Mesenchymal stem cell (in vitro differentiated cells and primary cell): ENCODE measurements around the gene MBNL2.

Experiments
- DNase-seq: peaks from one replicate; pipeline ENCODE4 v3.0.0-alpha.2; 2013
- H2AFZ ChIP-seq: one replicate; pipeline ENCODE4 v1.6.1; 2013; ENCODE audit warnings: low read depth, mild to moderate bottlenecking, control low read depth, inconsistent platforms, low read length, moderate library complexity
- H2AK5ac ChIP-seq: 2 replicates; pipeline ENCODE4 v1.6.1; 2013; ENCODE audit warnings: low read length, moderate library complexity, mild to moderate bottlenecking, inconsistent platforms; ENCODE audit not compliant: severe bottlenecking
- H2BK120ac ChIP-seq: one replicate; pipeline ENCODE4 v1.6.1; 2013; ENCODE audit warnings: low read depth, mild to moderate bottlenecking, inconsistent platforms, low read length, moderate library complexity
- H2BK12ac ChIP-seq, 2 experiments: one replicate each; pipeline ENCODE4 v1.6.1; 2013; ENCODE audit warnings: inconsistent platforms in 2 of 2, low read length in 2 of 2, mild to moderate bottlenecking in 2 of 2, moderate library complexity in 2 of 2, control low read depth in 1 of 2
- H2BK15ac ChIP-seq: one replicate; pipeline ENCODE4 v1.6.1; 2013; ENCODE audit warnings: mild to moderate bottlenecking, low read depth, inconsistent platforms; ENCODE audit not compliant: poor library complexity, severe bottlenecking
- H2BK5ac ChIP-seq: 2 replicates; pipeline ENCODE4 v1.6.1; 2013; ENCODE audit warnings: low read depth, mild to moderate bottlenecking, low read length, control low read depth, inconsistent platforms; ENCODE audit not compliant: poor library complexity, severe bottlenecking
- H3K14ac ChIP-seq, 2 experiments: one replicate each; pipeline ENCODE4 v1.6.1; 2013; ENCODE audit warnings: inconsistent platforms in 2 of 2, low read length in 2 of 2, control low read depth in 1 of 2, mild to moderate bottlenecking in 1 of 2, moderate library complexity in 1 of 2
- H3K18ac ChIP-seq, 2 experiments: one replicate each; pipeline ENCODE4 v1.6.1; 2013; ENCODE audit warnings: inconsistent platforms in 2 of 2, low read length in 2 of 2, control low read depth in 1 of 2, low read depth in 1 of 2, mild to moderate bottlenecking in 1 of 2
- H3K23ac ChIP-seq, 2 experiments: one replicate each; pipeline ENCODE4 v1.6.1; 2013; ENCODE audit warnings: inconsistent platforms in 2 of 2, low read length in 2 of 2, mild to moderate bottlenecking in 2 of 2, moderate library complexity in 2 of 2, control low read depth in 1 of 2
- H3K27ac ChIP-seq: 2 replicates; pipeline ENCODE4 v1.5.1; 2013; ENCODE audit warnings: mild to moderate bottlenecking, moderate library complexity, low read length, control low read depth, inconsistent platforms; ENCODE audit not compliant: poor library complexity, severe bottlenecking
- H3K27me3 ChIP-seq, 2 experiments: 2 replicates each; pipeline versions ENCODE4 v1.6.1 to v1.7.0; 2013; ENCODE audit warnings: low read length in 2 of 2, mild to moderate bottlenecking in 2 of 2, moderate library complexity in 2 of 2, control low read depth in 1 of 2, inconsistent platforms in 1 of 2; ENCODE audit not compliant: control insufficient read depth in 1 of 2, insufficient read depth in 1 of 2
- H3K36me3 ChIP-seq, 2 experiments: 2 replicates each; pipeline versions ENCODE4 v1.6.1 to v1.7.0; 2013; ENCODE audit warnings: low read length in 2 of 2, control low read depth in 1 of 2, inconsistent platforms in 1 of 2, low read depth in 1 of 2, mild to moderate bottlenecking in 1 of 2; ENCODE audit not compliant: insufficient read depth in 2 of 2, control insufficient read depth in 1 of 2
- H3K4ac ChIP-seq, 2 experiments: one replicate each; pipeline ENCODE4 v1.6.1; 2013; ENCODE audit warnings: inconsistent platforms in 2 of 2, low read length in 2 of 2, mild to moderate bottlenecking in 2 of 2, moderate library complexity in 2 of 2, control low read depth in 1 of 2, low read depth in 1 of 2
- H3K4me1 ChIP-seq: 2 replicates; pipeline ENCODE4 v1.6.1; 2013; ENCODE audit warnings: low read depth, low read length, control low read depth; ENCODE audit not compliant: control insufficient read depth, insufficient read depth
- H3K4me2 ChIP-seq: 2 replicates; pipeline ENCODE4 v1.6.1; 2013; ENCODE audit warnings: low read length, mild to moderate bottlenecking, inconsistent platforms; ENCODE audit not compliant: poor library complexity, severe bottlenecking
- H3K4me3 ChIP-seq, 2 experiments: 2 replicates each; pipeline versions ENCODE4 v1.5.1 to v1.7.0; 2013; ENCODE audit warnings: low read length in 2 of 2, mild to moderate bottlenecking in 2 of 2, control low read depth in 1 of 2, low read depth in 1 of 2; ENCODE audit not compliant: insufficient read depth in 1 of 2
- H3K79me1 ChIP-seq: replicated peaks from 2 replicates; pipeline ENCODE4 v1.6.1; 2013; ENCODE audit warnings: mild to moderate bottlenecking, control low read depth, low read length, inconsistent platforms; ENCODE audit not compliant: poor library complexity, severe bottlenecking
- H3K9ac ChIP-seq: 2 replicates; pipeline ENCODE4 v1.7.0; 2013; ENCODE audit warnings: mild to moderate bottlenecking, low read length, moderate library complexity
- H3K9me3 ChIP-seq: 2 replicates; pipeline ENCODE4 v1.7.0; 2013; ENCODE audit warnings: mild to moderate bottlenecking, low read length; ENCODE audit not compliant: control insufficient read depth
- H4K8ac ChIP-seq: one replicate; pipeline ENCODE4 v1.6.1; 2013; ENCODE audit warnings: inconsistent platforms, mild to moderate bottlenecking, low read length, moderate library complexity
- H4K91ac ChIP-seq: one replicate; pipeline ENCODE4 v1.6.1; 2013; ENCODE audit warnings: mild to moderate bottlenecking, low read length, inconsistent platforms
- WGBS: methylation state at CpG from one replicate; pipeline ENCODE4 v1.1.7; 2013; ENCODE audit warnings: mixed read lengths; 5-methylcytosine and 5-hydroxymethylcytosine counted together

The MBNL2 gene

GRCh38 chr13:97301382-97302095, 79.4 kb downstream of the MBNL2 start:
- peaks cover 12% of the 10 kb centered on the region for H3K4me1 ChIP-seq
- H3K4me2 ChIP-seq: no peak overlapping the region
- peak overlapping the region; percentile 22 for H4K8ac ChIP-seq
- H3K4me3 ChIP-seq: no peak overlapping the region
- no peak overlapping the region for H2BK12ac ChIP-seq
- H2BK15ac ChIP-seq: no peak overlapping the region
- H3K27ac ChIP-seq: no peak overlapping the region
- H3K36me3 ChIP-seq: peaks cover 0 to 4% of the 10 kb centered on the region in 2 experiments
- H3K79me1 ChIP-seq: peaks cover 30% of the 10 kb centered on the region
- H3K4ac ChIP-seq: no peak overlapping the region
- no peak overlapping the region for H3K9ac ChIP-seq
- H3K14ac ChIP-seq: no peak overlapping the region
- peak overlapping the region in 1 of 2 experiments; percentile 20 for H3K23ac ChIP-seq
- no peak overlapping the region for H2BK5ac ChIP-seq
- no peak overlapping the region for H2AK5ac ChIP-seq
- no peak for DNase-seq
- no peaks in the 10 kb centered on the region for H3K27me3 ChIP-seq
- 97% methylated on average over 8 of the region's 8 CpGs for WGBS
- no peak overlapping the region for H2BK120ac ChIP-seq
- no peak overlapping the region for H2AFZ ChIP-seq
- no peak overlapping the region for H3K18ac ChIP-seq
- no peak overlapping the region for H4K91ac ChIP-seq
- no peaks in the 10 kb centered on the region for H3K9me3 ChIP-seq

- H3K4me3 ChIP-seq: no peak overlapping the region
- no peak overlapping the region for H3K4me2 ChIP-seq
- H2BK15ac ChIP-seq: no peak overlapping the region
- H3K9ac ChIP-seq: no peak overlapping the region
- no peak overlapping the region for H3K18ac ChIP-seq
- DNase-seq: no peak
- H3K14ac ChIP-seq: no peak overlapping the region
- no peaks in the 10 kb centered on the region for H3K9me3 ChIP-seq
- no peaks in the 10 kb centered on the region for H3K27me3 ChIP-seq
- peaks cover 0 to 4% of the 10 kb centered on the region in 2 experiments for H3K36me3 ChIP-seq
- no peak overlapping the region for H2BK5ac ChIP-seq
- no peak overlapping the region for H3K27ac ChIP-seq
- H2BK120ac ChIP-seq: no peak overlapping the region
- no peak overlapping the region for H3K4ac ChIP-seq
- H4K91ac ChIP-seq: no peak overlapping the region
- peaks cover 12% of the 10 kb centered on the region for H3K4me1 ChIP-seq
- no peak overlapping the region for H2AK5ac ChIP-seq
- H2AFZ ChIP-seq: no peak overlapping the region
- H4K8ac ChIP-seq: no peak overlapping the region
- peaks cover 24% of the 10 kb centered on the region for H3K79me1 ChIP-seq
- peak overlapping the region in 1 of 2 experiments; percentile 4 for H2BK12ac ChIP-seq
- no peak overlapping the region for H3K23ac ChIP-seq
- WGBS: 100% methylated on average over 1 of the region's 3 CpGs
Observed at GRCh38 chr13:97302611-97303010, 80.5 kb downstream of the MBNL2 start.

GRCh38 chr13:97306106-97306505, 84.0 kb downstream of the MBNL2 start:
- H2BK12ac ChIP-seq: no peak overlapping the region
- H4K91ac ChIP-seq: no peak overlapping the region
- peaks cover 0 to 4% of the 10 kb centered on the region in 2 experiments for H3K36me3 ChIP-seq
- no peak overlapping the region for H2AFZ ChIP-seq
- H3K4me1 ChIP-seq: peaks cover 15% of the 10 kb centered on the region
- 95% methylated on average over 1 of the region's 1 CpG for WGBS
- no peak overlapping the region for H3K4me3 ChIP-seq
- H3K27me3 ChIP-seq: no peaks in the 10 kb centered on the region
- peaks cover 24% of the 10 kb centered on the region for H3K79me1 ChIP-seq
- DNase-seq: no peak
- H4K8ac ChIP-seq: no peak overlapping the region
- no peak overlapping the region for H3K18ac ChIP-seq
- no peak overlapping the region for H2BK5ac ChIP-seq
- H3K4me2 ChIP-seq: no peak overlapping the region
- H2BK120ac ChIP-seq: no peak overlapping the region
- no peak overlapping the region for H3K9ac ChIP-seq
- no peaks in the 10 kb centered on the region for H3K9me3 ChIP-seq
- H2BK15ac ChIP-seq: no peak overlapping the region
- H2AK5ac ChIP-seq: no peak overlapping the region
- no peak overlapping the region for H3K14ac ChIP-seq
- no peak overlapping the region for H3K4ac ChIP-seq
- no peak overlapping the region for H3K27ac ChIP-seq
- H3K23ac ChIP-seq: no peak overlapping the region

- no peak overlapping the region for H3K14ac ChIP-seq
Observed at GRCh38 chr13:97306645-97307044, 84.5 kb downstream of the MBNL2 start.

More at GRCh38 chr13:97306645-97307044, 84.5 kb downstream of the MBNL2 start:
- H2BK15ac ChIP-seq: no peak overlapping the region
- no peak overlapping the region for H3K18ac ChIP-seq
- no peak overlapping the region for H4K8ac ChIP-seq
- no peak overlapping the region for H2AK5ac ChIP-seq
- no peaks in the 10 kb centered on the region for H3K9me3 ChIP-seq
- no peak overlapping the region for H2BK12ac ChIP-seq
- no peak for DNase-seq
- H3K9ac ChIP-seq: no peak overlapping the region
- H2BK5ac ChIP-seq: no peak overlapping the region
- no peak overlapping the region for H4K91ac ChIP-seq
- H3K79me1 ChIP-seq: peaks cover 22% of the 10 kb centered on the region
- H3K4me3 ChIP-seq: no peak overlapping the region
- no peak overlapping the region for H2BK120ac ChIP-seq
- H3K4me2 ChIP-seq: no peak overlapping the region
- peaks cover 12% of the 10 kb centered on the region for H3K4me1 ChIP-seq
- no peak overlapping the region for H2AFZ ChIP-seq
- H3K36me3 ChIP-seq: no peaks in the 10 kb centered on the region
- H3K27ac ChIP-seq: no peak overlapping the region
- no peak overlapping the region for H3K4ac ChIP-seq
- H3K23ac ChIP-seq: no peak overlapping the region
- no peaks in the 10 kb centered on the region for H3K27me3 ChIP-seq
